Fibroblast of the aortic adventitia (primary cell): Measurements from ENCODE around the gene CCDC144A. TPM values are rescaled to one million over a fixed set of nuclear protein-coding genes. Genes with fewer than 3 reads are reported as not detected.
"Not testable (repeated sequence)": the region's sequence is repeated elsewhere in the genome, so short reads cannot be mapped to it uniquely, and the experiment has no call there.

Experiments
- DNase-seq: peaks from one replicate; pipeline ENCODE4 v3.0.0-alpha.2; 2010; ENCODE audit warnings: low read depth
- H3K4me3 ChIP-seq: 2 replicates; pipeline ENCODE4 v1.5.1; 2011; ENCODE audit warnings: low read depth, mild to moderate bottlenecking, control low read depth, low read length, moderate library complexity
- CTCF ChIP-seq: IDR thresholded peaks from 2 replicates; pipeline ENCODE4 v1.5.1; 2011; ENCODE audit warnings: mild to moderate bottlenecking, low read length, control low read depth, inconsistent platforms; ENCODE audit not compliant: insufficient read depth
- small RNA-seq: library from RNA; depleted of rRNA; stranded (forward); fragments of <200 nt; gene quantifications from one replicate; pipeline ENCODE3, GENCODE V24; 2012
- total RNA-seq: library from RNA; depleted of rRNA; stranded (reverse); fragments of >200 nt; gene quantifications from 2 replicates; pipeline ENCODE4 v1.2.3, GENCODE V29; 2012; ENCODE audit warnings: low replicate concordance

CCDC144A gene
- total RNA-seq, 1 donor, result 18.7 TPM

DNA sequence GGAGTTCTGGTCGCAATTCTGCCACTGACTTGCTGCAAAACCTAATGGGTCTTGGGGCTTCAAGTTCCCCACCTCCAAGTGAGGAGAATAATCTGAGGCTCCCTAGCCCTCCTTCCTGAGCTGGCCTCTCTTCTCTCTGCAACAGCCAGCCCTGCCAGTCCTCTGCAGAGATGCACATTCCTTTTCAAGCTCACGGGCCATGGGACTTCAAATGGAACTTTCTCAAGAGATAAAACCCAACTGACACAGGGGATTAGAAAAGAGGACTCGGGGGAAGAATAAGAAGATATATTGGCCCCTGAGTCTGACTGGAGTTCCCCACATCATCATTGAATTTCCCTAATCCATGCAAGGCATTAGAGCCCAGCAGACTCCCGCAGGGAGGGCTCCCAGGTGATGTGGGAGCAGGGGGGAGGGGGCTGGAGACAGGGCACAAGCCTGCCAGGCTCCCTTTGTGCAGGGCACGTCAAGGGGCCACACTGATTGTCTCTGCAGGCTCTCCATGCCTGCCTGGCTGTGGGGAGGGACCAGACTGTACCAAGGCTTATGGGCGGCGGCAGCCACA lies 131.0 kb downstream of the CCDC144A start:
- DNase-seq, result no peak
- no peak overlapping the region for H3K4me3 ChIP-seq
- no peak for TF ChIP-seq CTCF

- not testable (repeated sequence) for DNase-seq
Measured at GRCh38 chr17:16822133-16822532, 132.1 kb downstream of the CCDC144A start.

DNA sequence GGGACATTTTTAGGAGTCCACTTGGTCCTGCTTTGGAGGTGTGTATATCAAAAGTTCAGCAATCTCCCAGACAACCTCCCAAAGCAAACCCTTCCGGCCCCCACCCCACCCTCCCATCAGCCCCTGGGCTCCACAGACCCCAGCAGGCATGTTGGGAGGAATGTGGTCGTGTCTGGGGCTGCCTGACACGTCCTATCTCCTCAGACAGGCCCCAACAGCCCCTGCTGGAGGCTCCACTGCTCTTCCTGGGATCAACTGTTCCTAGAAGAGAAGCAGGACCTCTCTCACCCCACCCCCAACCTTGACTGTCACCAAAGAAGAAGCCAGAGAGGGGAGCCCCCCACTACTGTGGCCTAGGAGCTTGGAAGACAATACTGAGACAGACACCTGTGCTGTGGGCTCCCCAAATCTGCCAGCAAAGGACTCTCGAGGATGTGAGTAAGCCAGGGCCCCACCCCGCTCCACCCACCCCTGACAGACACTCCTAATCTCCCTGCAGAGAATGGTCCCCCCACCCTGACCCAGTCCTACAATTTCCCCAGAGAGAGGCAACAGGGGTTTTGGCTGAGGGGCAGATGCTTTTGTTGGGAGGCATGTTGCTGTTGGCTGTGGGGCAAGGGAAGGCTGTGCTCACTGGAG lies 133.8 kb downstream of the CCDC144A start:
- not testable (repeated sequence) for DNase-seq, H3K4me3 ChIP-seq

More at GRCh38 chr17:16822133-16822532, 132.1 kb downstream of the CCDC144A start:
- H3K4me3 ChIP-seq, result not testable (repeated sequence)

Small RNAs within 50 kb of the gene (small RNA-seq; reads per million reads assigned to genes)
- gene AC022596.1 (not detected), gene RNU6-405P (not detected)

Other genes starting within 250 kb of the CCDC144A start
- 3.6 and 6.1 TPM in 2 replicates for gene LRRC75A, start 198.0 kb upstream of the CCDC144A start, total RNA-seq
- gene ZNF287, start 121.0 kb upstream of the CCDC144A start, total RNA-seq, result 10.3 and 18.2 TPM in 2 replicates
- gene ZNF624, start 36.4 kb upstream of the CCDC144A start, total RNA-seq, result 6.2 and 9.2 TPM in 2 replicates